HL-60 (cell line): Measurements from ENCODE around the gene SLAMF7.

Source experiments
- DNase-seq, 2 experiments: peaks; one replicate each; pipeline ENCODE4 v3.0.0-alpha.2; 2010 to 2020; ENCODE audit warnings: low read depth in 1 of 2, low spot score in 1 of 2
- H3K27ac ChIP-seq: fragments of 250-450 bp; sonication (Bioruptor Pico); replicated peaks from 2 replicates; pipeline ENCODE4 v1.5.1; 2020; ENCODE audit warnings: mild to moderate bottlenecking, moderate library complexity
- H3K27me3 ChIP-seq: fragments of 250-450 bp; sonication (Bioruptor Pico); 2 replicates; pipeline ENCODE4 v1.5.1; 2021; ENCODE audit warnings: mild to moderate bottlenecking, moderate library complexity; ENCODE audit not compliant: insufficient read depth, poor library complexity, severe bottlenecking
- H3K4me3 ChIP-seq: replicated peaks from 2 replicates; pipeline ENCODE4 v1.5.1; 2011; ENCODE audit warnings: mild to moderate bottlenecking, control low read depth, low read length; ENCODE audit not compliant: insufficient read depth
- CTCF ChIP-seq: IDR thresholded peaks from one replicate; pipeline ENCODE4 v1.5.1; 2011; ENCODE audit warnings: low read length, control low read depth, inconsistent platforms; ENCODE audit not compliant: insufficient read depth
- GABPA ChIP-seq: IDR thresholded peaks from 2 replicates; pipeline ENCODE4 v1.6.1; 2012; ENCODE audit warnings: low read depth
- POLR2AphosphoS5 ChIP-seq: IDR thresholded peaks from 2 replicates; pipeline ENCODE4 v1.6.1; 2012; ENCODE audit warnings: low read depth
- SPI1 ChIP-seq: IDR thresholded peaks from 2 replicates; pipeline ENCODE4 v1.6.1; 2012; ENCODE audit warnings: low read depth, mild to moderate bottlenecking, borderline replicate concordance
- TF ChIP-seq, protein P1 (sequence below): IDR thresholded peaks from 2 replicates; pipeline ENCODE4 v1.6.1; 2012; ENCODE audit warnings: low read depth; ENCODE audit not compliant: insufficient replicate concordance

SLAMF7 gene

GRCh38 chr1:160761886-160762285 is 22.8 kb downstream of the SLAMF7 start:
- no peak for DNase-seq
- no peak for TF ChIP-seq POLR2AphosphoS5
- H3K4me3 ChIP-seq: no peak overlapping the region
- no peak overlapping the region for H3K27ac ChIP-seq
- no peaks in the 10 kb centered on the region for H3K27me3 ChIP-seq

DNA sequence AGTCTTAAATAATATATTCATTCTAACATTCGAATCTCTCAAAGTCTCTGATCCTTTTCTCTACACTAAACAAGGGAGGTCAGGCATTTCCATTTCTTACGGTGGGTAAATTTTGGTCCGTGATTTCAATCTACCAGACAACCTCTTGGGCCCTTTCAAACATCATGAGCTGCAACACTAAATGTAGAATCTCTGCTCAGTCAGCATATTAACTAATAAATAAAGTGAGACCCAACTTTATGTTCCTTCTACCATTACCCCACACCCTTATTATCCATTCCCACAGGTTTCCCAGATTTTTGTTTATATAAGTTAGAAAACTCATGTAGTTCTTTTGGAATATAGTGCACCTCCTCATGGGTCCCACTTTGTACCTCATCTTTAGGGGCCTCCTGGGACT is 24.9 kb downstream of the SLAMF7 start:
- H3K27me3 ChIP-seq: no peaks in the 10 kb centered on the region
- TF ChIP-seq, protein P1, sequence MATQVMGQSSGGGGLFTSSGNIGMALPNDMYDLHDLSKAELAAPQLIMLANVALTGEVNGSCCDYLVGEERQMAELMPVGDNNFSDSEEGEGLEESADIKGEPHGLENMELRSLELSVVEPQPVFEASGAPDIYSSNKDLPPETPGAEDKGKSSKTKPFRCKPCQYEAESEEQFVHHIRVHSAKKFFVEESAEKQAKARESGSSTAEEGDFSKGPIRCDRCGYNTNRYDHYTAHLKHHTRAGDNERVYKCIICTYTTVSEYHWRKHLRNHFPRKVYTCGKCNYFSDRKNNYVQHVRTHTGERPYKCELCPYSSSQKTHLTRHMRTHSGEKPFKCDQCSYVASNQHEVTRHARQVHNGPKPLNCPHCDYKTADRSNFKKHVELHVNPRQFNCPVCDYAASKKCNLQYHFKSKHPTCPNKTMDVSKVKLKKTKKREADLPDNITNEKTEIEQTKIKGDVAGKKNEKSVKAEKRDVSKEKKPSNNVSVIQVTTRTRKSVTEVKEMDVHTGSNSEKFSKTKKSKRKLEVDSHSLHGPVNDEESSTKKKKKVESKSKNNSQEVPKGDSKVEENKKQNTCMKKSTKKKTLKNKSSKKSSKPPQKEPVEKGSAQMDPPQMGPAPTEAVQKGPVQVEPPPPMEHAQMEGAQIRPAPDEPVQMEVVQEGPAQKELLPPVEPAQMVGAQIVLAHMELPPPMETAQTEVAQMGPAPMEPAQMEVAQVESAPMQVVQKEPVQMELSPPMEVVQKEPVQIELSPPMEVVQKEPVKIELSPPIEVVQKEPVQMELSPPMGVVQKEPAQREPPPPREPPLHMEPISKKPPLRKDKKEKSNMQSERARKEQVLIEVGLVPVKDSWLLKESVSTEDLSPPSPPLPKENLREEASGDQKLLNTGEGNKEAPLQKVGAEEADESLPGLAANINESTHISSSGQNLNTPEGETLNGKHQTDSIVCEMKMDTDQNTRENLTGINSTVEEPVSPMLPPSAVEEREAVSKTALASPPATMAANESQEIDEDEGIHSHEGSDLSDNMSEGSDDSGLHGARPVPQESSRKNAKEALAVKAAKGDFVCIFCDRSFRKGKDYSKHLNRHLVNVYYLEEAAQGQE: no peak
- TF ChIP-seq POLR2AphosphoS5 (no peak), CTCF (no peak), GABPA (no peak), SPI1 (no peak)

DNA sequence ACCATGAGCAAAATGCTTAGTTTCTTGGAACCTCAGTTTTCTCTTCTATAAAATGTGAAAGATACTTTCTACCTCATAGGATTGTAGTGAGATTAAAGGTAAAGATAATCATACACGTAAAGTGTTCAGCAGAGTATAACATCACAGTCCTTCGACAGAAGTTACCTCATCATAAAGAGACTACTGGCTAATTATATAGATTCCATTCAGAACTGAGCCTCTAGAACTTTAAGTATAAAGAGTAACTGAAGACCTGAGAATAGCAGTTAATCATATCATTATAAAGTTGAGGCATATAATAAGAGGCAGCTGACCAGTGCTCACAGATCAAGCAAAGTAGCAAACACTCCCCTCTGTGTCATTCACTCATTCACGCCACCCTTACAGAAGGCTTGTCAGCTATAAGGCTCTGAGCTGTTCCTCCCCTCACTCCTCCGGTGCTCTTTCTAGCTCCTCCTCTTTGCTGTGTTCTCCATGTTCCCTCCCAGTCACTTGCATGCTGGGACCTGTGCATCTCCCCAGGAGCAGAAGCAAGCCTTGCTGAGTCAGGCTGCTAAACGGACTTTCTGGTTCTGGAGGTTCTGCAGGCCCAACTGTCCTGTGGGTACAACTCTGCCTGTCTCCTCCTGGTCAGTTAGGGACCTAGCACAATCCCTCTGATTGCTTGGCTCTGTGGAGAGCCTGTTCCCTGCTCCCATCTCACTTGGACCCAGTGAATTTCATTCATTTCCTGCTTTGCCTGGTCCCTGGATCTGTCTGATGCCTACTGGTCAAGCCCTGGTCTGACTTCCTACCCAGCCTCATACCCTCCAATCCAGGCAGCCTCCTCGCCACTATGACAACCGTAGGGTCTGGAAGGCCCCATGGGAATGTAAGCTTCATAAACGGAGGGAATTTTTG is 28.6 kb downstream of the SLAMF7 start:
- no peaks in the 10 kb centered on the region for H3K27me3 ChIP-seq
- H3K27ac ChIP-seq: no peak overlapping the region
- no peak overlapping the region for H3K4me3 ChIP-seq
- TF ChIP-seq POLR2AphosphoS5 (no peak), SPI1 (no peak), CTCF (no peak), GABPA (no peak)
- TF ChIP-seq, protein P1: no peak
- no peak for DNase-seq

More for the DNA sequence above, 24.9 kb downstream of the SLAMF7 start:
- Histone ChIP-seq H3K27ac (no peak overlapping the region), H3K4me3 (no peak overlapping the region)
- DNase-seq: no peak

DNA sequence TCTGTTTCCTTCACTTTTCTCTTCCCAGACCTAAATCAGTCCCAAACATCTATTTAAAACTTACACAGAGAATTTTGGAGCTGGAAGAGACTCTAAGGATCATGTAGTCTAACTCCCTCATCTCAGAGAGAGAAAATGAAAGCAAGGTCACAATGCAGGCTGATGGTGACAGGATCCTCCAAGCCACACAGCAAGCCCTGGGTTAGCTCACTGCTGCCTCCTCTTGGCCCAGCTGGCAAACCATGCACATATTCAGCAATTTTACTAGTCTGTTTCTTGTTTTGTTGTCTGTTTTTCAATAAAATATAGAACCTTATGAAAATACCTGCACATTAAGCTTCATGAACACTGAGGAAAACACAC is 29.2 kb downstream of the SLAMF7 start:
- DNase-seq: peak in 1 of 2 experiments; percentile 76
- Histone ChIP-seq H3K27ac (no peak overlapping the region), H3K27me3 (no peaks in the 10 kb centered on the region), H3K4me3 (no peak overlapping the region)
- TF ChIP-seq, protein P1: no peak
- peak; percentile 77 for TF ChIP-seq CTCF
